ENCODE results near the gene MFNG.

MFNG gene

DNA sequence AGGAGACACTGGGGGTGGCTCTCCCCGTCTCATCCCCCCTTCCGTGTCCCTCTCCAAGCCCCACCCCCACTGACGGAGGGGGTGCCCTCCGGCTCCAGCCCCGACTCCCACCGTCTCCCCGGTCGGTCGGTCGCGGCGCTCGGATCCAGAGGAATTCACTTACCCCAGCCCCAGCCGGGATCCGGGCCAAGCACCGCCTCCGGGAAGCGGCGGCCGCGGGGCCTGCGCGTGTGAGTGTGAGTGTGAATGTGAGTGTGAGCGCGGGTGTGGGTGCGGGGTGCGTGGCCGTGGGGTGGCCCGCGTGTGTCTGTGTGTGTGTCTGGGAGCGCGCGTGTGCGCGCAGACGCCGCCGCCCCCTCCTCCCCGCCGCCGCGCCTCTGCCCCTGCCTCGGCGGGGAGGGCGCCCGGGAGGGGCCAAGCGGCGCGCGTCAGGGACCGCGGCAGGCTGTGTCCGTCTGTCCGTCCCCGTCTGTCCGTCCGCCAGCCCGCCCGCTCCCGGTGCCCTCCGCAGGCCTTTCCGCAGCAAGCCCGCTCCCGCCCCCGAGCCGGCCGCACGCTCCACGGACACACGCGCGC, 59.0 kb downstream of the MFNG start, which contains the start of gene ELFN2 (continued):
- TF ChIP-seq, protein P1, sequence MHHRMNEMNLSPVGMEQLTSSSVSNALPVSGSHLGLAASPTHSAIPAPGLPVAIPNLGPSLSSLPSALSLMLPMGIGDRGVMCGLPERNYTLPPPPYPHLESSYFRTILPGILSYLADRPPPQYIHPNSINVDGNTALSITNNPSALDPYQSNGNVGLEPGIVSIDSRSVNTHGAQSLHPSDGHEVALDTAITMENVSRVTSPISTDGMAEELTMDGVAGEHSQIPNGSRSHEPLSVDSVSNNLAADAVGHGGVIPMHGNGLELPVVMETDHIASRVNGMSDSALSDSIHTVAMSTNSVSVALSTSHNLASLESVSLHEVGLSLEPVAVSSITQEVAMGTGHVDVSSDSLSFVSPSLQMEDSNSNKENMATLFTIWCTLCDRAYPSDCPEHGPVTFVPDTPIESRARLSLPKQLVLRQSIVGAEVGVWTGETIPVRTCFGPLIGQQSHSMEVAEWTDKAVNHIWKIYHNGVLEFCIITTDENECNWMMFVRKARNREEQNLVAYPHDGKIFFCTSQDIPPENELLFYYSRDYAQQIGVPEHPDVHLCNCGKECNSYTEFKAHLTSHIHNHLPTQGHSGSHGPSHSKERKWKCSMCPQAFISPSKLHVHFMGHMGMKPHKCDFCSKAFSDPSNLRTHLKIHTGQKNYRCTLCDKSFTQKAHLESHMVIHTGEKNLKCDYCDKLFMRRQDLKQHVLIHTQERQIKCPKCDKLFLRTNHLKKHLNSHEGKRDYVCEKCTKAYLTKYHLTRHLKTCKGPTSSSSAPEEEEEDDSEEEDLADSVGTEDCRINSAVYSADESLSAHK (tag by site-specific recombination; IDR thresholded peaks at IDR 0.05) = no peak
- no peak for TF ChIP-seq KLF7 (tag by site-specific recombination; IDR thresholded peaks at IDR 0.05; ENCODE audit: borderline replicate concordance)
- TF ChIP-seq, protein P2, sequence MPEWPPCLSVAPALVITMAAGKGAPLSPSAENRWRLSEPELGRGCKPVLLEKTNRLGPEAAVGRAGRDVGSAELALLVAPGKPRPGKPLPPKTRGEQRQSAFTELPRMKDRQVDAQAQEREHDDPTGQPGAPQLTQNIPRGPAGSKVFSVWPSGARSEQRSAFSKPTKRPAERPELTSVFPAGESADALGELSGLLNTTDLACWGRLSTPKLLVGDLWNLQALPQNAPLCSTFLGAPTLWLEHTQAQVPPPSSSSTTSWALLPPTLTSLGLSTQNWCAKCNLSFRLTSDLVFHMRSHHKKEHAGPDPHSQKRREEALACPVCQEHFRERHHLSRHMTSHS (tag by site-specific recombination; IDR thresholded peaks at IDR 0.05) = no peak
- no peak for TF ChIP-seq ZNF23 (tag by site-specific recombination; IDR thresholded peaks at IDR 0.05; ENCODE audit: borderline replicate concordance)
- TF ChIP-seq, protein P3, sequence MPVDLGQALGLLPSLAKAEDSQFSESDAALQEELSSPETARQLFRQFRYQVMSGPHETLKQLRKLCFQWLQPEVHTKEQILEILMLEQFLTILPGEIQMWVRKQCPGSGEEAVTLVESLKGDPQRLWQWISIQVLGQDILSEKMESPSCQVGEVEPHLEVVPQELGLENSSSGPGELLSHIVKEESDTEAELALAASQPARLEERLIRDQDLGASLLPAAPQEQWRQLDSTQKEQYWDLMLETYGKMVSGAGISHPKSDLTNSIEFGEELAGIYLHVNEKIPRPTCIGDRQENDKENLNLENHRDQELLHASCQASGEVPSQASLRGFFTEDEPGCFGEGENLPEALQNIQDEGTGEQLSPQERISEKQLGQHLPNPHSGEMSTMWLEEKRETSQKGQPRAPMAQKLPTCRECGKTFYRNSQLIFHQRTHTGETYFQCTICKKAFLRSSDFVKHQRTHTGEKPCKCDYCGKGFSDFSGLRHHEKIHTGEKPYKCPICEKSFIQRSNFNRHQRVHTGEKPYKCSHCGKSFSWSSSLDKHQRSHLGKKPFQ (tag by site-specific recombination; IDR thresholded peaks at IDR 0.05) = peak; percentile 96
- TF ChIP-seq, protein P4, sequence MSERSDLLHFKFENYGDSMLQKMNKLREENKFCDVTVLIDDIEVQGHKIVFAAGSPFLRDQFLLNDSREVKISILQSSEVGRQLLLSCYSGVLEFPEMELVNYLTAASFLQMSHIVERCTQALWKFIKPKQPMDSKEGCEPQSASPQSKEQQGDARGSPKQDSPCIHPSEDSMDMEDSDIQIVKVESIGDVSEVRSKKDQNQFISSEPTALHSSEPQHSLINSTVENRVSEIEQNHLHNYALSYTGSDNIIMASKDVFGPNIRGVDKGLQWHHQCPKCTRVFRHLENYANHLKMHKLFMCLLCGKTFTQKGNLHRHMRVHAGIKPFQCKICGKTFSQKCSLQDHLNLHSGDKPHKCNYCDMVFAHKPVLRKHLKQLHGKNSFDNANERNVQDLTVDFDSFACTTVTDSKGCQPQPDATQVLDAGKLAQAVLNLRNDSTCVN (tag by site-specific recombination; optimal IDR thresholded peaks at IDR 0.05) = peak; percentile 87
- TF ChIP-seq, protein P5, sequence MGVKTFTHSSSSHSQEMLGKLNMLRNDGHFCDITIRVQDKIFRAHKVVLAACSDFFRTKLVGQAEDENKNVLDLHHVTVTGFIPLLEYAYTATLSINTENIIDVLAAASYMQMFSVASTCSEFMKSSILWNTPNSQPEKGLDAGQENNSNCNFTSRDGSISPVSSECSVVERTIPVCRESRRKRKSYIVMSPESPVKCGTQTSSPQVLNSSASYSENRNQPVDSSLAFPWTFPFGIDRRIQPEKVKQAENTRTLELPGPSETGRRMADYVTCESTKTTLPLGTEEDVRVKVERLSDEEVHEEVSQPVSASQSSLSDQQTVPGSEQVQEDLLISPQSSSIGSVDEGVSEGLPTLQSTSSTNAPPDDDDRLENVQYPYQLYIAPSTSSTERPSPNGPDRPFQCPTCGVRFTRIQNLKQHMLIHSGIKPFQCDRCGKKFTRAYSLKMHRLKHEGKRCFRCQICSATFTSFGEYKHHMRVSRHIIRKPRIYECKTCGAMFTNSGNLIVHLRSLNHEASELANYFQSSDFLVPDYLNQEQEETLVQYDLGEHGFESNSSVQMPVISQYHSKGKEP (tag by site-specific recombination; IDR thresholded peaks at IDR 0.05) = no peak
- no peak for TF ChIP-seq ZNF791 (tag by site-specific recombination; IDR thresholded peaks at IDR 0.05)
- TF ChIP-seq ZNF248 (tag by site-specific recombination; IDR thresholded peaks at IDR 0.05) = no peak
- no peak for TF ChIP-seq HOXA7 (CRISPR knock-in tag; IDR thresholded peaks at IDR 0.05; ENCODE audit: borderline replicate concordance)
- TF ChIP-seq, protein P6, sequence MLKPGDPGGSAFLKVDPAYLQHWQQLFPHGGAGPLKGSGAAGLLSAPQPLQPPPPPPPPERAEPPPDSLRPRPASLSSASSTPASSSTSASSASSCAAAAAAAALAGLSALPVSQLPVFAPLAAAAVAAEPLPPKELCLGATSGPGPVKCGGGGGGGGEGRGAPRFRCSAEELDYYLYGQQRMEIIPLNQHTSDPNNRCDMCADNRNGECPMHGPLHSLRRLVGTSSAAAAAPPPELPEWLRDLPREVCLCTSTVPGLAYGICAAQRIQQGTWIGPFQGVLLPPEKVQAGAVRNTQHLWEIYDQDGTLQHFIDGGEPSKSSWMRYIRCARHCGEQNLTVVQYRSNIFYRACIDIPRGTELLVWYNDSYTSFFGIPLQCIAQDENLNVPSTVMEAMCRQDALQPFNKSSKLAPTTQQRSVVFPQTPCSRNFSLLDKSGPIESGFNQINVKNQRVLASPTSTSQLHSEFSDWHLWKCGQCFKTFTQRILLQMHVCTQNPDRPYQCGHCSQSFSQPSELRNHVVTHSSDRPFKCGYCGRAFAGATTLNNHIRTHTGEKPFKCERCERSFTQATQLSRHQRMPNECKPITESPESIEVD (tag by site-specific recombination; IDR thresholded peaks at IDR 0.05) = no peak
- TF ChIP-seq, protein P7, sequence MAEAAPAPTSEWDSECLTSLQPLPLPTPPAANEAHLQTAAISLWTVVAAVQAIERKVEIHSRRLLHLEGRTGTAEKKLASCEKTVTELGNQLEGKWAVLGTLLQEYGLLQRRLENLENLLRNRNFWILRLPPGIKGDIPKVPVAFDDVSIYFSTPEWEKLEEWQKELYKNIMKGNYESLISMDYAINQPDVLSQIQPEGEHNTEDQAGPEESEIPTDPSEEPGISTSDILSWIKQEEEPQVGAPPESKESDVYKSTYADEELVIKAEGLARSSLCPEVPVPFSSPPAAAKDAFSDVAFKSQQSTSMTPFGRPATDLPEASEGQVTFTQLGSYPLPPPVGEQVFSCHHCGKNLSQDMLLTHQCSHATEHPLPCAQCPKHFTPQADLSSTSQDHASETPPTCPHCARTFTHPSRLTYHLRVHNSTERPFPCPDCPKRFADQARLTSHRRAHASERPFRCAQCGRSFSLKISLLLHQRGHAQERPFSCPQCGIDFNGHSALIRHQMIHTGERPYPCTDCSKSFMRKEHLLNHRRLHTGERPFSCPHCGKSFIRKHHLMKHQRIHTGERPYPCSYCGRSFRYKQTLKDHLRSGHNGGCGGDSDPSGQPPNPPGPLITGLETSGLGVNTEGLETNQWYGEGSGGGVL (tag by site-specific recombination; IDR thresholded peaks at IDR 0.05) = peak; percentile 36; the same call in 1 of the 2 replicates
- no peak for TF ChIP-seq KLF9 (tag by site-specific recombination; IDR thresholded peaks at IDR 0.05; ENCODE audit: low read depth)
- TF ChIP-seq ZNF335 (tag by site-specific recombination; conservative IDR thresholded peaks at IDR 0.05) = peak; percentile 73
- peak; percentile 40 for TF ChIP-seq SP3 (tag by site-specific recombination; IDR thresholded peaks at IDR 0.05)
- TF ChIP-seq, protein P8, sequence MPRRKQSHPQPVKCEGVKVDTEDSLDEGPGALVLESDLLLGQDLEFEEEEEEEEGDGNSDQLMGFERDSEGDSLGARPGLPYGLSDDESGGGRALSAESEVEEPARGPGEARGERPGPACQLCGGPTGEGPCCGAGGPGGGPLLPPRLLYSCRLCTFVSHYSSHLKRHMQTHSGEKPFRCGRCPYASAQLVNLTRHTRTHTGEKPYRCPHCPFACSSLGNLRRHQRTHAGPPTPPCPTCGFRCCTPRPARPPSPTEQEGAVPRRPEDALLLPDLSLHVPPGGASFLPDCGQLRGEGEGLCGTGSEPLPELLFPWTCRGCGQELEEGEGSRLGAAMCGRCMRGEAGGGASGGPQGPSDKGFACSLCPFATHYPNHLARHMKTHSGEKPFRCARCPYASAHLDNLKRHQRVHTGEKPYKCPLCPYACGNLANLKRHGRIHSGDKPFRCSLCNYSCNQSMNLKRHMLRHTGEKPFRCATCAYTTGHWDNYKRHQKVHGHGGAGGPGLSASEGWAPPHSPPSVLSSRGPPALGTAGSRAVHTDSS (tag by site-specific recombination; IDR thresholded peaks at IDR 0.05) = no peak
- no peak for TF ChIP-seq ZNF558 (tag by site-specific recombination; IDR thresholded peaks at IDR 0.05)
- TF ChIP-seq SETDB1 (IDR thresholded peaks at IDR 0.05; ENCODE audit: insufficient read length, low read length) = no peak
- peak; percentile 25; the same call in 1 of the 2 replicates for TF ChIP-seq KLF8 (tag by site-specific recombination; IDR thresholded peaks at IDR 0.05)
- no peak for TF ChIP-seq ZNF76 (tag by site-specific recombination; IDR thresholded peaks at IDR 0.05; ENCODE audit: borderline replicate concordance, low read depth)
- TF ChIP-seq SP2 (tag by site-specific recombination; IDR thresholded peaks at IDR 0.05) = no peak; the same call in 1 of the 2 replicates
- no peak for TF ChIP-seq ZNF174 (tag by site-specific recombination; IDR thresholded peaks at IDR 0.05)
- no peak for TF ChIP-seq ZNF341 (tag by site-specific recombination; IDR thresholded peaks at IDR 0.05; ENCODE audit: low read depth)
- 0 out of 2 replicates have a peak, but pooled peaks have one; percentile 30 for TF ChIP-seq IKZF3 (tag by site-specific recombination; IDR thresholded peaks at IDR 0.05)
- no peak for TF ChIP-seq ZNF654 (tag by site-specific recombination; IDR thresholded peaks at IDR 0.05; ENCODE audit: low read depth)
- TF ChIP-seq ZNF785 (tag by site-specific recombination; IDR thresholded peaks at IDR 0.05) = peak; percentile 71; the same call in 1 of the 2 replicates
- TF ChIP-seq ZNF624 (tag by site-specific recombination; IDR thresholded peaks at IDR 0.05) = no peak
